Adrenal gland (tissue), 12 donors: ENCODE measurements around the gene RPS24. TPM values are rescaled to one million over a fixed set of nuclear protein-coding genes. Genes with fewer than 3 reads are reported as not detected.

Experiments used
- DNase-seq, 7 donors: peaks; one replicate each; pipeline ENCODE4 v3.0.0-alpha.2; 2019 to 2020
- H3K27ac ChIP-seq, 5 donors: fragments of 200-600 bp; sonication (generic) in 4 of 5; 1 replicate in 3 of 5; 2 replicates in 2 of 5; pipeline versions ENCODE4 v1.5.1 to v1.8.0; 2016 to 2020; ENCODE audit warnings: mild to moderate bottlenecking in 1 of 5
- H3K27me3 ChIP-seq: fragments of 200-600 bp; 2 replicates; pipeline ENCODE4 v1.8.0; 2021
- H3K36me3 ChIP-seq, 2 donors: fragments of 200-600 bp; replicated peaks in 1 of 2; 1 replicate in 1 of 2; 2 replicates in 1 of 2; pipeline versions ENCODE4 v1.5.1 to v1.8.0; 2018 to 2022
- H3K4me1 ChIP-seq, 2 donors: fragments of 200-600 bp; replicated peaks in 1 of 2; 1 replicate in 1 of 2; 2 replicates in 1 of 2; pipeline versions ENCODE4 v1.5.1 to v1.8.0; 2018 to 2021
- H3K4me3 ChIP-seq, 4 donors: fragments of 200-600 bp; sonication (generic) in 3 of 4; one replicate each; pipeline ENCODE4 v1.5.1; 2016 to 2018
- H3K9me3 ChIP-seq, 3 donors: fragments of 200-600 bp; sonication (generic) in 1 of 3; replicated peaks in 1 of 3; 1 replicate in 2 of 3; 2 replicates in 1 of 3; pipeline versions ENCODE4 v1.5.1 to v1.8.0; 2016 to 2021
- POLR2A ChIP-seq, 2 donors: fragments of 450-650 bp; IDR thresholded peaks; one replicate each; pipeline ENCODE4 v1.6.1; 2017; ENCODE audit warnings: antibody characterized with exemption in 2 of 2, mild to moderate bottlenecking in 2 of 2, moderate library complexity in 1 of 2
- WGBS, 4 donors: extraction: QIAGEN DNeasy Blood & Tissue Kit in 2 of 4; methylation state at CpG; one replicate each; pipeline versions ENCODE4 v1.1.5 to v1.1.7; 2013 to 2017; 5-methylcytosine and 5-hydroxymethylcytosine counted together
- intact Hi-C, 2 donors: fragments of 100-400 bp; cut with DNase I; formaldehyde crosslinking; loops; one replicate each; pipeline versions ENCODE4 v1.14.1 to v1.15.0; 2022 to 2023
- polyA plus RNA-seq, 3 donors: library from polyadenylated mRNA; stranded (reverse); fragments of 200-250 nt in 2 of 3; fragments of 350-450 nt in 1 of 3; fragmentation: Illumina TruSeq in 1 of 3; extraction: RNeasy Lipid Tissue Mini Kit (QIAGEN cat#74804) in 1 of 3; gene quantifications; one replicate each; pipeline ENCODE4 v1.2.3, GENCODE V29; 2013 to 2014
- total RNA-seq, 9 donors: library from RNA; depleted of rRNA in 4 of 9; stranded (reverse); fragments of >200 nt in 4 of 9; fragments of 120-200 nt in 1 of 9; fragmentation: NEBNext Ultra II Directional in 1 of 9; extraction: Animal tissue kit (Norgen Biotek cat#: 25700) in 1 of 9; gene quantifications; one replicate each; pipeline versions ENCODE4 v1.1.0 to v1.2.4, GENCODE V29; 2013 to 2023
- TF ChIP-seq, protein P1 (sequence below), 6 experiments: fragments of 450-650 bp in 4 of 6; fragments of 200-600 bp in 2 of 6; sonication (generic) in 1 of 6; IDR thresholded peaks; 1 replicate in 5 of 6; 2 replicates in 1 of 6; pipeline versions ENCODE4 v1.5.1 to v1.8.0; 2016 to 2021; ENCODE audit warnings: antibody characterized with exemption in 6 of 6, mild to moderate bottlenecking in 2 of 6, moderate library complexity in 1 of 6
- donor health status: healthy with polysubstance abuse.
- donor health status: Bipolar disorder and iron deficiency.
- donor health status: DM: yes; HTN: yes; CAD: no.
- donor health status: DM: no; HTN: no; CAD: no.
- donor health status: DM: no; HTN: no; CAD: no.
- donor health status: DM: yes; HTN: yes; CAD: no.

The RPS24 gene
- total and polyA plus RNA-seq, 12 donors, result 1,129 to 4,974 (median 1,962) TPM

- Histone ChIP-seq H3K9me3 (no peaks in the 10 kb centered on the region), H3K4me3 (no peak overlapping the region), H3K36me3 (peaks cover 0 to 73% of the 10 kb centered on the region in 2 donors), H3K27me3 (no peaks in the 10 kb centered on the region), H3K4me1 (peaks cover 6 to 18% of the 10 kb centered on the region in 2 donors), H3K27ac (no peak overlapping the region)
- 87 to 97% (median 93%) methylated on average over 3 of the region's 3 CpGs for WGBS, 4 donors
- intact Hi-C loops, result loop anchor here in 1 of 2 donors (10.0 kb wide), 1 partner anchor 89 kb away; no protein-coding TSS in a partner anchor
- TF ChIP-seq POLR2A (IDR thresholded peaks at IDR 0.05), result no peak
- TF ChIP-seq, protein P1, sequence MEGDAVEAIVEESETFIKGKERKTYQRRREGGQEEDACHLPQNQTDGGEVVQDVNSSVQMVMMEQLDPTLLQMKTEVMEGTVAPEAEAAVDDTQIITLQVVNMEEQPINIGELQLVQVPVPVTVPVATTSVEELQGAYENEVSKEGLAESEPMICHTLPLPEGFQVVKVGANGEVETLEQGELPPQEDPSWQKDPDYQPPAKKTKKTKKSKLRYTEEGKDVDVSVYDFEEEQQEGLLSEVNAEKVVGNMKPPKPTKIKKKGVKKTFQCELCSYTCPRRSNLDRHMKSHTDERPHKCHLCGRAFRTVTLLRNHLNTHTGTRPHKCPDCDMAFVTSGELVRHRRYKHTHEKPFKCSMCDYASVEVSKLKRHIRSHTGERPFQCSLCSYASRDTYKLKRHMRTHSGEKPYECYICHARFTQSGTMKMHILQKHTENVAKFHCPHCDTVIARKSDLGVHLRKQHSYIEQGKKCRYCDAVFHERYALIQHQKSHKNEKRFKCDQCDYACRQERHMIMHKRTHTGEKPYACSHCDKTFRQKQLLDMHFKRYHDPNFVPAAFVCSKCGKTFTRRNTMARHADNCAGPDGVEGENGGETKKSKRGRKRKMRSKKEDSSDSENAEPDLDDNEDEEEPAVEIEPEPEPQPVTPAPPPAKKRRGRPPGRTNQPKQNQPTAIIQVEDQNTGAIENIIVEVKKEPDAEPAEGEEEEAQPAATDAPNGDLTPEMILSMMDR (IDR thresholded peaks at IDR 0.05), result no peak
- DNase-seq, result no peak
Observed at GRCh38 chr10:78023741-78024140, 9.9 kb upstream of the RPS24 start.

GRCh38 chr10:78025685-78026364 lies 7.8 kb upstream of the RPS24 start:
- peaks cover 0 to 52% of the 10 kb centered on the region in 2 donors for H3K36me3 ChIP-seq
- H3K4me3 ChIP-seq, result no peak overlapping the region
- peaks cover 6 to 23% of the 10 kb centered on the region in 2 donors for H3K4me1 ChIP-seq
- H3K27ac ChIP-seq, result no peak overlapping the region
- intact Hi-C loops, result loop anchor here in 1 of 2 donors (10.0 kb wide), 1 partner anchor 91 kb away; no protein-coding TSS in a partner anchor
- H3K9me3 ChIP-seq, result no peaks in the 10 kb centered on the region
- WGBS, 4 donors, result 81 to 88% (median 83%) methylated on average over 8 of the region's 8 CpGs
- no peaks in the 10 kb centered on the region for H3K27me3 ChIP-seq
- no peak for DNase-seq
- no peak for TF ChIP-seq POLR2A (IDR thresholded peaks at IDR 0.05)
- TF ChIP-seq, protein P1 (IDR thresholded peaks at IDR 0.05), result no peak

DNA sequence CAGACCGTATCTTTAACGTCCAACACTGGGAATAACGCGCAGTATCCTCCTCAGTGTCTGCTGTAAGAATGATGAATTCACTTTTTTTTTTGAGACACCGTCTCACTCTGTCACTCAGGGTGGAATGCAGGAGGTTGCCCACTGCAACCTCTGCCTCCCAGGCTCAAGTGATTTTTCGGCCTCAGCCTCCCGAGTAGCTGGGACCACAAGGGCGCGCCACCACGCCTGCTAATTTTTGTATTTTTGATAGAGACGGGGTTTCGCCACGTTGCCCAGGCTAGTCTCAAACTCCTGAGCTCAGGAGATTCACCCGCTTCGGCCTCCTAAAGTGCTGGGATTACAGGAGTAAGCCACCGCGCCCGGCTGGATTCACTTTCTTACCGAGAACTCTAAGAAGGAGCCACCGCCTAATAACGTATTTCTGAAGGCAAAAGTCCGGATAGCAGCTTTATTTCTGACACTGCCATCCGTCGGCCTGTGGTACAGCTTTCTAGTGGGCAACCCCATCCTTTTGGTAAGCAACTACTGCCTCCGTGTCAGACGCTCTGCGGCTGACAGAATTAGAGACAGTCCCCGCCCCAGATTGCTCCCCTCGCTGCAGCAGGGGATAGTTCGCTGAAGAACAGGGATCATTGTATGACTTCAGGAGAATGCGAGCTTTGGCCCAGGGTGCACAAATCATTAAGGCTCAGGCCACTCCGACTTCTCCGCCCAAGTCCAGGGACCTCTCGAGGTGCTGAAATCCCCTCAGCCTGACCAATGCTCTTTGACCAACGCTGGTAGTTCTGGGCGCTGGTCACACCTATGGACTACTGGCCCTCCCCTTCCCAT lies 5.0 kb upstream of the RPS24 start:
- peak overlapping the region in 3 of 5 donors; percentile 67 to 88 (median 84) for H3K27ac ChIP-seq
- no peaks in the 10 kb centered on the region for H3K9me3 ChIP-seq
- no peak for TF ChIP-seq POLR2A (IDR thresholded peaks at IDR 0.05)
- TF ChIP-seq, protein P1 (IDR thresholded peaks at IDR 0.05), result no peak
- H3K36me3 ChIP-seq, result peaks cover 0 to 24% of the 10 kb centered on the region in 2 donors
- DNase-seq, result peak in 6 of 7 donors; percentile 44 to 75 (median 55)
- intact Hi-C loops, result loop anchor here in 1 of 2 donors (10.0 kb wide), 1 partner anchor 94 kb away; no protein-coding TSS in a partner anchor
- H3K4me1 ChIP-seq, result peaks cover 6 to 23% of the 10 kb centered on the region in 2 donors
- H3K4me3 ChIP-seq, result peak overlapping the region; percentile 69 to 95 (median 72)
- H3K27me3 ChIP-seq, result no peaks in the 10 kb centered on the region
- 34 to 58% (median 43%) methylated on average over 24 to 36 of the region's 36 CpGs for WGBS, 4 donors
